Glutamatergic neuron (in vitro differentiated cells): ENCODE results near the gene MYOG. TPM values are rescaled to one million over a fixed set of nuclear protein-coding genes. Genes with fewer than 3 reads are reported as not detected.

Experiments
- DNase-seq: peaks from one replicate; pipeline ENCODE4 v3.0.0; 2022
- H3K27ac Mint-ChIP-seq: one replicate; pipeline ENCODE4 v1.8.0; 2020; ENCODE audit warnings: mild to moderate bottlenecking, mixed read lengths, inconsistent platforms; ENCODE audit not compliant: unreplicated experiment
- H3K27me3 Mint-ChIP-seq: one replicate; pipeline ENCODE4 v1.8.0; 2020; ENCODE audit warnings: mild to moderate bottlenecking, moderate library complexity, mixed read lengths, inconsistent platforms; ENCODE audit not compliant: unreplicated experiment
- H3K36me3 Mint-ChIP-seq: one replicate; pipeline ENCODE4 v1.8.0; 2020; ENCODE audit warnings: mild to moderate bottlenecking, mixed read lengths, inconsistent platforms; ENCODE audit not compliant: unreplicated experiment
- H3K4me1 Mint-ChIP-seq: one replicate; pipeline ENCODE4 v1.8.0; 2020; ENCODE audit warnings: mild to moderate bottlenecking, low read depth, mixed read lengths, inconsistent platforms; ENCODE audit not compliant: unreplicated experiment
- H3K4me3 Mint-ChIP-seq: one replicate; pipeline ENCODE4 v1.8.0; 2020; ENCODE audit warnings: mild to moderate bottlenecking, mixed read lengths, inconsistent platforms; ENCODE audit not compliant: unreplicated experiment
- H3K9me3 Mint-ChIP-seq: one replicate; pipeline ENCODE4 v1.8.0; 2020; ENCODE audit warnings: mild to moderate bottlenecking, moderate library complexity, mixed read lengths, inconsistent platforms; ENCODE audit not compliant: unreplicated experiment
- CTCF ChIP-seq: fragments of 200-600 bp; sonication (generic); IDR thresholded peaks from one replicate; pipeline ENCODE4 v1.5.0; 2021; ENCODE audit not compliant: partially characterized antibody, unreplicated experiment
- long read RNA-seq: library from polyadenylated mRNA; unstranded; transcript quantifications from one replicate; pipeline ENCODE4 v2.0.0, GENCODE V29; 2020; ENCODE audit not compliant: unreplicated experiment
- total RNA-seq: library from RNA; stranded (reverse); fragmentation: NEBNext Ultra II Directional; extraction: Animal tissue kit (Norgen Biotek cat#: 25700); gene quantifications from one replicate; pipeline ENCODE4 v1.2.1, GENCODE V29; 2021; ENCODE audit not compliant: unreplicated experiment

Gene MYOG
- total RNA-seq = not detected
- long read RNA-seq = 0 reads

- H3K4me3 Mint-ChIP-seq = no peak within 1 kb of the TSS
- H3K27ac Mint-ChIP-seq = peak within 1 kb of the TSS; percentile 31
- peaks cover 14% of the 10 kb centered on the region for H3K4me1 Mint-ChIP-seq
- H3K9me3 Mint-ChIP-seq = peaks cover 9% of the 10 kb centered on the region
- no peak for TF ChIP-seq CTCF
- no peak for DNase-seq
- H3K27me3 Mint-ChIP-seq = peaks cover 13% of the 10 kb centered on the region
- H3K36me3 Mint-ChIP-seq = no peaks in the 10 kb centered on the region
These were observed at the start of gene MYOG for GRCh38 chr1:203085528-203086406. MYOG (minus strand) TSS chr1:203086012; CDS start chr1:203085961, 51 bp downstream.

GRCh38 chr1:203133970-203134725 is 48.3 kb upstream of the MYOG start:
- no peak overlapping the region for H3K4me3 Mint-ChIP-seq
- DNase-seq = no peak

GRCh38 chr1:203131548-203132200 is 45.9 kb upstream of the MYOG start:
- no peak for TF ChIP-seq CTCF
- Mint-ChIP-seq H3K4me1 (peaks cover 7% of the 10 kb centered on the region), H3K9me3 (no peaks in the 10 kb centered on the region), H3K27ac (no peak overlapping the region), H3K4me3 (no peak overlapping the region), H3K36me3 (no peaks in the 10 kb centered on the region), H3K27me3 (peaks cover 15% of the 10 kb centered on the region)
- no peak for DNase-seq

More at GRCh38 chr1:203133970-203134725, 48.3 kb upstream of the MYOG start:
- H3K4me1 Mint-ChIP-seq = no peaks in the 10 kb centered on the region
- peaks cover 5% of the 10 kb centered on the region for H3K27me3 Mint-ChIP-seq
- TF ChIP-seq CTCF = no peak
- no peak overlapping the region for H3K27ac Mint-ChIP-seq
- no peaks in the 10 kb centered on the region for H3K36me3 Mint-ChIP-seq
- no peaks in the 10 kb centered on the region for H3K9me3 Mint-ChIP-seq

GRCh38 chr1:203130358-203130985 is 44.7 kb upstream of the MYOG start:
- Mint-ChIP-seq H3K27me3 (peaks cover 19% of the 10 kb centered on the region), H3K27ac (no peak overlapping the region), H3K36me3 (no peaks in the 10 kb centered on the region), H3K4me3 (no peak overlapping the region), H3K4me1 (peaks cover 7% of the 10 kb centered on the region), H3K9me3 (no peaks in the 10 kb centered on the region)
- DNase-seq = no peak
- TF ChIP-seq CTCF = no peak
